Bronchial epithelial cell (primary cell): ENCODE data around the gene VRK2. TPM values are rescaled to one million over a fixed set of nuclear protein-coding genes. Genes with fewer than 3 reads are reported as not detected.
"Not testable (repeated sequence)": the region's sequence is repeated elsewhere in the genome, so short reads cannot be mapped to it uniquely, and the experiment has no call there.

Experiments used
- DNase-seq: peaks from one replicate; pipeline ENCODE4 v3.0.0-alpha.2; 2010; ENCODE audit warnings: low read depth
- FAIRE-seq: peaks from 2 replicates; lab custom pipeline; 2011; peaks lifted over from hg19 to GRCh38; lab: Jason Lieb, UNC
- H3K27me3 ChIP-seq: 2 replicates; pipeline ENCODE4 v1.5.1; 2011; ENCODE audit warnings: low read length; ENCODE audit not compliant: control insufficient read depth, insufficient read depth
- H3K36me3 ChIP-seq: 2 replicates; pipeline ENCODE4 v1.5.1; 2011; ENCODE audit warnings: low read length; ENCODE audit not compliant: control insufficient read depth, insufficient read depth
- H3K4me3 ChIP-seq: 2 replicates; pipeline ENCODE4 v1.5.1; 2011; ENCODE audit warnings: mild to moderate bottlenecking, low read depth, low read length, control low read depth
- total RNA-seq: library from RNA; depleted of rRNA; stranded (reverse); fragments of >200 nt; gene quantifications from 2 replicates; pipeline ENCODE4 v1.2.1, GENCODE V29; 2014
- TF ChIP-seq, protein P1 (sequence below): IDR thresholded peaks from 2 replicates; pipeline ENCODE4 v1.5.1; 2011; ENCODE audit warnings: mild to moderate bottlenecking, moderate library complexity, low read length, control low read depth, inconsistent platforms; ENCODE audit not compliant: insufficient read depth, severe bottlenecking

Gene VRK2
- total RNA-seq, 1 donor from 2014 or later: 67.7 TPM

DNA sequence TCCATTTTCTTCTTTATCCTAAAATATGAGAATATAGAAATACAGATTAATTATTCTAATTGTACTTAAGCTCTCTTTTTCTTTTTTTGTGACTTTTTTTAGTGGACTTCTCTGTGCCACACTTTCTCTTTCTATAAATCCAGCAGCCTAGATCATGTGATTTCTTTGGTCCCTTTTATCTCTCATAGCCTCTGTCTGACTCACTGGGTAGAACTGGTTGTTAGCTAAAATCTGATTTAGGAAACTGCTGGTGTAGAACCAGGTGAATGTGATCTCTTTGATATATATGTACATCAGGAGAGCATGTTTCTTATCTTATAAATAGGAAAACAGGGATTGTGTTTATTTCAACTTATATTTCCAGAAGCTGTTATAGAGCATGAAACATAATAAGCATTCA lies 54.9 kb downstream of the VRK2 start:
- peak; percentile 21 for DNase-seq
- no peak overlapping the region for H3K4me3 ChIP-seq
- no peak for FAIRE-seq
- TF ChIP-seq, protein P1, sequence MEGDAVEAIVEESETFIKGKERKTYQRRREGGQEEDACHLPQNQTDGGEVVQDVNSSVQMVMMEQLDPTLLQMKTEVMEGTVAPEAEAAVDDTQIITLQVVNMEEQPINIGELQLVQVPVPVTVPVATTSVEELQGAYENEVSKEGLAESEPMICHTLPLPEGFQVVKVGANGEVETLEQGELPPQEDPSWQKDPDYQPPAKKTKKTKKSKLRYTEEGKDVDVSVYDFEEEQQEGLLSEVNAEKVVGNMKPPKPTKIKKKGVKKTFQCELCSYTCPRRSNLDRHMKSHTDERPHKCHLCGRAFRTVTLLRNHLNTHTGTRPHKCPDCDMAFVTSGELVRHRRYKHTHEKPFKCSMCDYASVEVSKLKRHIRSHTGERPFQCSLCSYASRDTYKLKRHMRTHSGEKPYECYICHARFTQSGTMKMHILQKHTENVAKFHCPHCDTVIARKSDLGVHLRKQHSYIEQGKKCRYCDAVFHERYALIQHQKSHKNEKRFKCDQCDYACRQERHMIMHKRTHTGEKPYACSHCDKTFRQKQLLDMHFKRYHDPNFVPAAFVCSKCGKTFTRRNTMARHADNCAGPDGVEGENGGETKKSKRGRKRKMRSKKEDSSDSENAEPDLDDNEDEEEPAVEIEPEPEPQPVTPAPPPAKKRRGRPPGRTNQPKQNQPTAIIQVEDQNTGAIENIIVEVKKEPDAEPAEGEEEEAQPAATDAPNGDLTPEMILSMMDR: no peak
- H3K27me3 ChIP-seq: no peaks in the 10 kb centered on the region
- no peaks in the 10 kb centered on the region for H3K36me3 ChIP-seq

GRCh38 chr2:58106896-58107295 lies 60.3 kb downstream of the VRK2 start:
- Histone ChIP-seq H3K36me3 (no peaks in the 10 kb centered on the region), H3K4me3 (no peak overlapping the region), H3K27me3 (no peaks in the 10 kb centered on the region)
- peak; percentile 33 for DNase-seq
- no peak for FAIRE-seq
- TF ChIP-seq, protein P1: no peak

GRCh38 chr2:58107803-58108710 lies 61.5 kb downstream of the VRK2 start:
- TF ChIP-seq, protein P1: no peak
- DNase-seq (peak; percentile 99), FAIRE-seq (peak; percentile 95)
- Histone ChIP-seq H3K36me3 (no peaks in the 10 kb centered on the region), H3K27me3 (no peaks in the 10 kb centered on the region), H3K4me3 (no peak overlapping the region)

DNA sequence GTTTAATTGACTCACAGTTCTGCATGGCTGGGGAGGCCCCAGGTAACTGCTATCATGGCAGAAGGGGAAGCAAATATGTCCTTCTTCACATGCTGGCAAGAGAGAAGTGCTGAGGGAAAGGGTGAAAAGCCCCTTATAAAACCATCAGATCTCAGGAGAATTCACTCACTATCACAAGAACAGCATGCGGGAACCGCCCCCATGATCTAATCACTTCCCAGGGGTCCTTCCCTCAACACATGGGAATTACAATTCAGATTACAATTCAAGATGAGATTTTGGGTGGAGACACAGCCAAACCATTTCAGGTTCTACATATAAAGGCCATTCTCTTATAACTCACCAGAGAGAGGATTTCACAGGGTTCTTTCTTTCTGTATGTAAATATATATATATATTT lies 62.9 kb downstream of the VRK2 start:
- no peak overlapping the region for H3K4me3 ChIP-seq
- TF ChIP-seq, protein P1: no peak
- no peaks in the 10 kb centered on the region for H3K36me3 ChIP-seq
- FAIRE-seq (no peak), DNase-seq (no peak)
- H3K27me3 ChIP-seq: no peaks in the 10 kb centered on the region

- TF ChIP-seq, protein P1: no peak
- Histone ChIP-seq H3K36me3 (no peaks in the 10 kb centered on the region), H3K4me3 (no peak overlapping the region), H3K27me3 (no peaks in the 10 kb centered on the region)
- FAIRE-seq (no peak), DNase-seq (no peak)
Observed at GRCh38 chr2:58110765-58111164, 64.2 kb downstream of the VRK2 start.

DNA sequence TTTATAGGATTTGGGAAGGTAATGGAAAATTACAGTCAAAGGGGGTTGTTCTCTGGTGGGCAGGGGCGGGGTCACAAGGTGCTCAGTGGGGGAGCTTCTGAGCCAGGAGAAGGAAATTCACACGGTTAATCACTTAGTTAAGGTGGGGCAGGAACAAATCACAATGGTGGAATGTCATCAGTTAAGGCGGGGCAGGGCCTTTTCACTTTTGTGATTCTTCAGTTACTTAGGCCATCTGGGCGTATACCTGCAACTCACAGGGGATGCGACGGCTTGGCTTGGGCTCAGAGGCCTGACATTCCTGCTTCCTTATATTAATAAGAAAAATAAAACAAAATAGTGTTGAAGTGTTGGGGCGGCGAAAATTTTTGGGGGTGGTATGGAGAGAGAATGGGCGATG lies 67.0 kb downstream of the VRK2 start:
- DNase-seq: peak; percentile 62
- H3K36me3 ChIP-seq, H3K27me3 ChIP-seq, FAIRE-seq, H3K4me3 ChIP-seq: not testable (repeated sequence)
